ENCODE measurements around the gene FCER2.
A peak's percentile ranks its signal among the peaks of the same experiment; 100 is the strongest.

Gene FCER2

DNA sequence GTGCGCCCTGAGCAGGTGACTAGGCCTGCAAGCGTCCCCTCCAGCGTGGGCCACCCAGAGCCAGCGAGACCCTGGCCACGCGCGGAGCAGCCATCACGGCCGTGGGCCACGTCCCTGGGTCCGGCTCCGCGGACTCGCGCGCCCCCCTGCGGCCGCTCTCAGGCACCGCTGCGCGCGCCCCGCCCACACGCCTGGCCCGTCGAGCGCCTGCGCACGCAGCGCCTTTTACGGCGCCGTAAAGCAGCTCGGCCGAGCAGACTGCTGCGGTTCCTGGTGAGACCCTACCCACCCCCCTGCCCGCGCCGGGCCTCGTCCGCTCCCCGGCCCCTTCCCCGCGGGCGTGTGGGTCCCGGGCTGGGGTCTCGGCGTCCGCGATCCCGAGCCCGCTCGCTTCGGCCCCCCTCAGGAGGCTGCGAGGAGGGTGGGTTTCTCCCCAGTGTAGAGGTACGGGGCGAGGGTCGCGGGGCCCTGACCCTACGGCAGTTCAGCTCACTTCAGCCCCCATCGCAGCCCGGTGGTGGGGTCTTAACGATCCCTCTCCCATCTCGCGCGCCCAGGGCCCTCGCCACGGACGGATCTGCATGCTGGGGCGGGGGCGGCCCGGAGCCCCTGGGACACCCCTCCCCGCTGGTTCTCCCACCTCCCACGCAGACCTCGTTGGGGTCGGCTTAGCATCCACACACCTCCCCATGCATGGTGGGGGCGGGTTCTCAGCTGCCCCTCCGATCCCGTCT lies 21.2 kb downstream of the FCER2 start, which contains the start of gene TRAPPC5:
Gene TRAPPC5, plus strand, starts transcription at position 228 of the 734 bp plus-strand sequence. CDS start 1,421 bp downstream, outside the sequence.
- TF ChIP-seq, protein P1, sequence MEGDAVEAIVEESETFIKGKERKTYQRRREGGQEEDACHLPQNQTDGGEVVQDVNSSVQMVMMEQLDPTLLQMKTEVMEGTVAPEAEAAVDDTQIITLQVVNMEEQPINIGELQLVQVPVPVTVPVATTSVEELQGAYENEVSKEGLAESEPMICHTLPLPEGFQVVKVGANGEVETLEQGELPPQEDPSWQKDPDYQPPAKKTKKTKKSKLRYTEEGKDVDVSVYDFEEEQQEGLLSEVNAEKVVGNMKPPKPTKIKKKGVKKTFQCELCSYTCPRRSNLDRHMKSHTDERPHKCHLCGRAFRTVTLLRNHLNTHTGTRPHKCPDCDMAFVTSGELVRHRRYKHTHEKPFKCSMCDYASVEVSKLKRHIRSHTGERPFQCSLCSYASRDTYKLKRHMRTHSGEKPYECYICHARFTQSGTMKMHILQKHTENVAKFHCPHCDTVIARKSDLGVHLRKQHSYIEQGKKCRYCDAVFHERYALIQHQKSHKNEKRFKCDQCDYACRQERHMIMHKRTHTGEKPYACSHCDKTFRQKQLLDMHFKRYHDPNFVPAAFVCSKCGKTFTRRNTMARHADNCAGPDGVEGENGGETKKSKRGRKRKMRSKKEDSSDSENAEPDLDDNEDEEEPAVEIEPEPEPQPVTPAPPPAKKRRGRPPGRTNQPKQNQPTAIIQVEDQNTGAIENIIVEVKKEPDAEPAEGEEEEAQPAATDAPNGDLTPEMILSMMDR (IDR thresholded peaks at IDR 0.05), result peak; percentile 100
- Histone ChIP-seq H3K4me3 (ENCODE audit: low read depth in 1 of 2, low read length in 1 of 2) (peak within 1 kb of the TSS; percentile 97 to 100), H3K36me3 (peaks cover 39% of the 10 kb centered on the region), H3K9me3 (no peaks in the 10 kb centered on the region), H3K27me3 (no peaks in the 10 kb centered on the region), H3K4me1 (ENCODE audit: control insufficient read depth in 1 of 2, insufficient read depth in 1 of 2, low read depth in 1 of 2, low read length in 1 of 2) (peaks cover 63 to 65% of the 10 kb centered on the region in 2 experiments), H3K27ac (peak within 1 kb of the TSS; percentile 96)

DNA sequence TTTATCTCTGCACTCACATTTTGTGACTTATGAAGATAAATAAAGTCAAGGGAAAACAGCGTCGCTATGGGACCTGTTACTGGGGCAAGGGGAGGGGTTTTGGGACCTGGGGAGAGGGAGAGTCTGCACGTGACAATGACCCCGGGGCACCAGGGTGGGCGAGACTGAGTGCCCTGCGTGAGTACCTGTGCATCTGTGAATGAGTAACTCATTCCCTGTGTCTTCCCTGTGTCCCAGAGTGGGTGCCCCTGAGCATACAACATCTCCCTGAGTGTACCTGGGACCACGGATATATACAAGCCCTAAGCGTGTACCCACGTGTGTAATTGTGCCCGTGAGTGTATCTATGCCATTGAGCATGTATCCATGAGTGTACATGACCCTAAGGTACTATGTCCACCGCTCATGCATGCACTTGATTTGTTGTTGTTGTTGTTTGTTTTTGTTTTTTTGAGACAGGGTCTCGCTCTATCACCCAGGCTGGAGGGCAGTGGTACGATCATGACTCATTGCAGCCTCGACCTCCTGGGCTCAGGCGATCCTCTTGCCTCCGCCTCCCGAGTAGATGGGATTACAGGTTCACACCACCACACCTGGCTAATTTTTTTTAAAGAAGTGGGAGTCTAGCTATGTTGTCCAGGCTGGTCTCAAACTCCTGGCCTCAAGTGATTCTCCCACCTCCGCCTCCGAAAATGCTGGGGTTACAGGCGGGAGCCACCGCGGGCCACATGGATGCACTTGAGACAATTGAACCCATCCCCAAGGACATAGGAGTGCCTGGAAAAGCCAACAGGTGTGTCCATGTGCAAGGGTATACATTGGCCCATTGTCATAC lies 21.9 kb downstream of the FCER2 start:
- H3K27ac ChIP-seq, result peak overlapping the region; percentile 96
- peak overlapping the region; percentile 97 to 100 for H3K4me3 ChIP-seq (ENCODE audit: low read depth in 1 of 2, low read length in 1 of 2)
- peaks cover 31% of the 10 kb centered on the region for H3K36me3 ChIP-seq
- no peaks in the 10 kb centered on the region for H3K9me3 ChIP-seq
- peaks cover 71 to 73% of the 10 kb centered on the region in 2 experiments for H3K4me1 ChIP-seq (ENCODE audit: control insufficient read depth in 1 of 2, insufficient read depth in 1 of 2, low read depth in 1 of 2, low read length in 1 of 2)
- no peaks in the 10 kb centered on the region for H3K27me3 ChIP-seq
- TF ChIP-seq, protein P1 (IDR thresholded peaks at IDR 0.05), result no peak

DNA sequence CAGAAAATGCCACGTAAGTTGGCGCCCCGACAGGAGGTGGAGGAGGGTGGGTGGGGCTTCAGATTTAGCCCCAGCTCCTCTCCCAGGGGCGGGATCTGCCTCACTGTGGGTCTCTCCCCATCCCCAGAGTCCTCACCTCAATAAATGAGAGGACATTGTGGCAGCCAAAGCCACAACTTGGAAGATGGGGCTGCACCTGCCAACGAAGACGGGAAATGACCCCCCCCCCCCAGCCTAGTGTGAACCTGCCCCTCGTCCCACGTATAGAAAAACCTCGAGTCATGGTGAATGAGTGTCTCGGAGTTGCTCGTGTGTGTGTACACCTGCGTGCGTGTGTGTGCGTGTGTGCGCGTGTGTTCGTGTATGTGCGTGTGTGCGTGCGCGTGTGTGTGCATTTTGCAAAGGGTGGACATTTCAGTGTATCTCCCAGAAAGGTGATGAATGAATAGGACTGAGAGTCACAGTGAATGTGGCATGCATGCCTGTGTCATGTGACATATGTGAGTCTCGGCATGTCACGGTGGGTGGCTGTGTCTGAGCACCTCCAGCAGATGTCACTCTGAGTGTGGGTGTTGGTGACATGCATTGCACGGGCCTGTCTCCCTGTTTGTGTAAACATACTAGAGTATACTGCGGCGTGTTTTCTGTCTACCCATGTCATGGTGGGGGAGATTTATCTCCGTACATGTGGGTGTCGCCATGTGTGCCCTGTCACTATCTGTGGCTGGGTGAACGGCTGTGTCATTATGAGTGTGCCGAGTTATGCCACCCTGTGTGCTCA lies 22.8 kb downstream of the FCER2 start:
- Histone ChIP-seq H3K4me3 (ENCODE audit: low read depth in 1 of 2, low read length in 1 of 2) (peak overlapping the region; percentile 61 to 100), H3K9me3 (no peaks in the 10 kb centered on the region), H3K36me3 (peaks cover 25% of the 10 kb centered on the region), H3K27me3 (no peaks in the 10 kb centered on the region), H3K27ac (peak overlapping the region; percentile 96), H3K4me1 (ENCODE audit: control insufficient read depth in 1 of 2, insufficient read depth in 1 of 2, low read depth in 1 of 2, low read length in 1 of 2) (peaks cover 79 to 81% of the 10 kb centered on the region in 2 experiments)
- TF ChIP-seq, protein P1 (IDR thresholded peaks at IDR 0.05), result peak; percentile 13

DNA sequence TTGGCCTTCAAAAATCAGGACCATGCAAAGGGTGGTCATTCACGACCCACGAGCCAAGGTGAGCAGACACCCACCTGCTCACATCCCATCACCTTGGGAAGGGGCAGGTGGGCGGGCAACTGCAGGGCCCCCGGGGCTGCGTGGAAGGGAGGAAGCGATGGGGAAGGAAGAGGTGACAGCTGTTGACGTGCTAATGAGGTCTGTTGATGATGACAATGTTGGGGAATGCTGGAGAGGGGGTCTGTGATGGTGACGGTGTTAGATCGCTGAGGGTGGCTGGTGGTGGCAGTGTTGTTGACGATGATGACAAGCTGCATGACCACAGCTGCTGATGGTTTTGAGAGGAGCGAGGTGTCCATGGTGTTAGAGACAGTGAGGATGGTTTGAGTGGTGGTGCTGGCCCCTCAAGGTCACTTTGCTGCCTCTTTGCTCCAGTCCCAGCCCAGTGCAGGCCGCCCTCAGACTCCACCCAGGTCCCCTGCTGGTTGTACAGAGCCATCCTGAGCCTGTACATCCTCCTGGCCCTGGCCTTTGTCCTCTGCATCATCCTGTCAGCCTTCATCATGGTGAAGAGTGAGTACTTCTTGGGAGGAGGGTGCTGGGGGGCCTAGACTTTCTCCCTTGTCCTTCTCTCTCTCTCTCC lies 24.1 kb downstream of the FCER2 start:
- Histone ChIP-seq H3K4me1 (ENCODE audit: control insufficient read depth in 1 of 2, insufficient read depth in 1 of 2, low read depth in 1 of 2, low read length in 1 of 2) (peaks cover 93 to 94% of the 10 kb centered on the region in 2 experiments), H3K9me3 (no peaks in the 10 kb centered on the region), H3K27ac (peak overlapping the region; percentile 96), H3K36me3 (peaks cover 11% of the 10 kb centered on the region), H3K4me3 (ENCODE audit: low read depth in 1 of 2, low read length in 1 of 2) (peak overlapping the region; percentile 61 to 100), H3K27me3 (no peaks in the 10 kb centered on the region)
- TF ChIP-seq, protein P1 (IDR thresholded peaks at IDR 0.05), result peak; percentile 25

DNA sequence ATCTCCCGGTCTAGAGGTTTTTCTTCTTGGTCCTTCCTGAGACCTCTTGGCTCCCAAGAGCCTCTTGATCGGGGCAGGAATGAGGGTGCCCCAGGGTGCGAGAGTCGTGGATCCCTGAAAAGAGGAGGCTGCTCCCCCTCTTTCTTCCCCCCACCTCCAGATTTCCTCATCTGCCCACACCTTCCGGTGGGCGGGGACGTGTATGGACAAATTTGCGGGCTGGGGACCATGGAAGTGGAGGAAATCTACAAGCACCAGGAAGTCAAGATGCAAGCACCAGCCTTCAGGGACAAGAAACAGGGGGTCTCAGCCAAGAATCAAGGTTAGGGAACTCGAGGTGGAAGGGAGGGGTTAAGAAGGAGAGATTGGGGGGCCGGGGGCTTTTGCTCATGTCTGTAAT lies 25.1 kb downstream of the FCER2 start, which contains the start of gene MCEMP1:
Gene MCEMP1, plus strand, starts transcription at position 237 of the 400 bp plus-strand sequence. Its CDS starts 31 bp downstream, at position 268.
- Histone ChIP-seq H3K4me3 (ENCODE audit: low read depth in 1 of 2, low read length in 1 of 2) (peak within 1 kb of the TSS; percentile 61 to 100), H3K27me3 (no peaks in the 10 kb centered on the region), H3K4me1 (ENCODE audit: control insufficient read depth in 1 of 2, insufficient read depth in 1 of 2, low read depth in 1 of 2, low read length in 1 of 2) (peaks cover 94% of the 10 kb centered on the region in 2 experiments), H3K27ac (peak within 1 kb of the TSS; percentile 96), H3K9me3 (no peaks in the 10 kb centered on the region), H3K36me3 (peaks cover 4% of the 10 kb centered on the region)
- TF ChIP-seq, protein P1 (IDR thresholded peaks at IDR 0.05), result no peak
